KOPT-K1 (cell line): ENCODE results near the gene THRA.
A peak's percentile ranks its signal among the peaks of the same experiment; 100 is the strongest.

Experiments used
- H3K27ac ChIP-seq: fragments of 200-600 bp; sonication (generic); 2 replicates; pipeline ENCODE4 v1.5.1; 2016; ENCODE audit warnings: antibody characterized with exemption, mild to moderate bottlenecking, low read depth, low read length; ENCODE audit not compliant: poor library complexity, severe bottlenecking
- H3K36me3 ChIP-seq: fragments of 200-600 bp; sonication (generic); 2 replicates; pipeline ENCODE4 v1.5.1; 2017; ENCODE audit warnings: antibody characterized with exemption, mild to moderate bottlenecking, low read length, moderate library complexity; ENCODE audit not compliant: insufficient read depth
- H3K9me3 ChIP-seq: fragments of 200-600 bp; sonication (generic); 2 replicates; pipeline ENCODE4 v1.5.1; 2017; ENCODE audit warnings: antibody characterized with exemption, low read length, mild to moderate bottlenecking; ENCODE audit not compliant: insufficient read depth, poor library complexity, severe bottlenecking

Gene THRA

GRCh38 chr17:40023590-40024292 lies 39.0 kb upstream of the THRA start:
- Histone ChIP-seq H3K27ac (no peak overlapping the region), H3K9me3 (no peaks in the 10 kb centered on the region), H3K36me3 (peaks cover 97% of the 10 kb centered on the region)

GRCh38 chr17:40024901-40025300 lies 37.9 kb upstream of the THRA start:
- Histone ChIP-seq H3K9me3 (no peaks in the 10 kb centered on the region), H3K27ac (no peak overlapping the region), H3K36me3 (peaks cover 97% of the 10 kb centered on the region)

- H3K27ac ChIP-seq, result peak overlapping the region; percentile 25
These were observed 37.2 kb upstream of the THRA start for GRCh38 chr17:40025559-40025958.

GRCh38 chr17:40025991-40026815 lies 36.6 kb upstream of the THRA start:
- Histone ChIP-seq H3K27ac (peak overlapping the region; percentile 25), H3K9me3 (no peaks in the 10 kb centered on the region), H3K36me3 (peaks cover 98% of the 10 kb centered on the region)

More at GRCh38 chr17:40025559-40025958, 37.2 kb upstream of the THRA start:
- H3K36me3 ChIP-seq, result peaks cover 97% of the 10 kb centered on the region
- H3K9me3 ChIP-seq, result no peaks in the 10 kb centered on the region

GRCh38 chr17:40026816-40027613 lies 35.8 kb upstream of the THRA start:
- Histone ChIP-seq H3K9me3 (no peaks in the 10 kb centered on the region), H3K27ac (no peak overlapping the region), H3K36me3 (peaks cover 98% of the 10 kb centered on the region)

GRCh38 chr17:40027614-40028012 lies 35.2 kb upstream of the THRA start:
- no peaks in the 10 kb centered on the region for H3K9me3 ChIP-seq
- H3K27ac ChIP-seq, result no peak overlapping the region
- H3K36me3 ChIP-seq, result peaks cover 98% of the 10 kb centered on the region

- H3K9me3 ChIP-seq, result no peaks in the 10 kb centered on the region
- H3K36me3 ChIP-seq, result peaks cover 98% of the 10 kb centered on the region
- no peak overlapping the region for H3K27ac ChIP-seq
These were observed 34.2 kb upstream of the THRA start for GRCh38 chr17:40028595-40028994.

GRCh38 chr17:40031706-40032105 lies 31.1 kb upstream of the THRA start:
- H3K27ac ChIP-seq, result no peak overlapping the region
- no peaks in the 10 kb centered on the region for H3K9me3 ChIP-seq
- peaks cover 98% of the 10 kb centered on the region for H3K36me3 ChIP-seq

- no peak overlapping the region for H3K27ac ChIP-seq
- H3K9me3 ChIP-seq, result no peaks in the 10 kb centered on the region
- peaks cover 92% of the 10 kb centered on the region for H3K36me3 ChIP-seq
These were observed 30.1 kb upstream of the THRA start for GRCh38 chr17:40032322-40033320.

GRCh38 chr17:40033339-40033738 lies 29.4 kb upstream of the THRA start:
- Histone ChIP-seq H3K27ac (no peak overlapping the region), H3K36me3 (peaks cover 88% of the 10 kb centered on the region), H3K9me3 (no peaks in the 10 kb centered on the region)

- H3K36me3 ChIP-seq, result peaks cover 75% of the 10 kb centered on the region
- H3K9me3 ChIP-seq, result no peaks in the 10 kb centered on the region
- H3K27ac ChIP-seq, result no peak overlapping the region
These were observed 28.2 kb upstream of the THRA start for GRCh38 chr17:40034426-40035161.

GRCh38 chr17:40035162-40035559 lies 27.6 kb upstream of the THRA start:
- Histone ChIP-seq H3K27ac (no peak overlapping the region), H3K9me3 (no peaks in the 10 kb centered on the region), H3K36me3 (peaks cover 70% of the 10 kb centered on the region)

- Histone ChIP-seq H3K9me3 (no peaks in the 10 kb centered on the region), H3K36me3 (peaks cover 49% of the 10 kb centered on the region), H3K27ac (no peak overlapping the region)
These were observed 23.8 kb upstream of the THRA start for GRCh38 chr17:40038882-40039513.
